PC-9 (cell line): ENCODE data around the gene ALPK3. TPM values are rescaled to one million over a fixed set of nuclear protein-coding genes. Genes with fewer than 3 reads are reported as not detected.

ENCODE experiments used
- BruUV-seq: library from RNA; stranded (reverse); fragments of 400-500 nt; replicated peaks from 2 replicates; lab custom pipeline; 2021; lab: Mats Ljungman, UMichigan
- CTCF ChIA-PET: fragments of 300-600 bp; sonication (Branson Sonifier 250); formaldehyde crosslinking; loops from one replicate; lab custom pipeline; 2022; ENCODE audit warnings: antibody characterized with exemption; lab: Charles Lee
- POLR2A ChIA-PET: fragments of 300-600 bp; sonication (Branson Sonifier 250); formaldehyde crosslinking; loops from one replicate; lab custom pipeline; 2022; ENCODE audit warnings: antibody characterized with exemption; ENCODE audit not compliant: unreplicated experiment; lab: Charles Lee
- DNase-seq, 2 experiments: peaks; one replicate each; pipeline versions ENCODE4 v3.0.0 to v3.0.0-alpha.2; 2015 to 2022; ENCODE audit warnings: mixed read lengths in 1 of 2
- H2AFZ ChIP-seq: fragments of 200-600 bp; sonication (generic); 2 replicates; pipeline ENCODE4 v1.8.1; 2017; ENCODE audit warnings: antibody characterized with exemption
- H3F3A ChIP-seq: fragments of 200-600 bp; sonication (generic); 2 replicates; pipeline ENCODE4 v1.8.1; 2017; ENCODE audit warnings: antibody characterized with exemption, mild to moderate bottlenecking, low read depth; ENCODE audit not compliant: insufficient read depth
- H3K27ac ChIP-seq: fragments of 200-600 bp; sonication (generic); 2 replicates; pipeline ENCODE4 v1.6.1; 2016; ENCODE audit warnings: mixed run types
- H3K27me3 ChIP-seq: fragments of 200-600 bp; sonication (generic); 2 replicates; pipeline ENCODE4 v1.6.1; 2016; ENCODE audit warnings: low read depth, mixed run types; ENCODE audit not compliant: insufficient read depth
- H3K36me3 ChIP-seq: fragments of 200-600 bp; sonication (generic); 2 replicates; pipeline ENCODE4 v1.6.1; 2016; ENCODE audit warnings: low read depth, mixed run types
- H3K4me1 ChIP-seq: fragments of 200-600 bp; sonication (generic); replicated peaks from 2 replicates; pipeline ENCODE4 v1.6.1; 2016; ENCODE audit warnings: mixed run types; ENCODE audit not compliant: insufficient read depth
- H3K4me2 ChIP-seq: fragments of 200-600 bp; sonication (generic); 2 replicates; pipeline ENCODE4 v1.6.1; 2017; ENCODE audit warnings: mixed run types
- H3K4me3 ChIP-seq: fragments of 200-600 bp; sonication (generic); 2 replicates; pipeline ENCODE4 v1.6.1; 2016; ENCODE audit warnings: mixed run types
- H3K79me2 ChIP-seq: fragments of 200-600 bp; sonication (generic); 2 replicates; pipeline ENCODE4 v1.6.1; 2017; ENCODE audit warnings: low read depth, mixed run types
- H3K9me2 ChIP-seq: fragments of 200-600 bp; sonication (generic); 2 replicates; pipeline ENCODE4 v1.8.1; 2017; ENCODE audit warnings: mild to moderate bottlenecking; ENCODE audit not compliant: insufficient read depth
- H3K9me3 ChIP-seq: fragments of 200-600 bp; sonication (generic); 2 replicates; pipeline ENCODE4 v1.8.1; 2016; ENCODE audit warnings: low read depth; ENCODE audit not compliant: insufficient read depth
- H4K20me1 ChIP-seq: fragments of 200-600 bp; sonication (generic); 2 replicates; pipeline ENCODE4 v1.8.1; 2017; ENCODE audit not compliant: insufficient read depth
- CTCF ChIP-seq: fragments of 200-600 bp; sonication (generic); conservative IDR thresholded peaks from 2 replicates; pipeline ENCODE4 v1.6.1; 2017; ENCODE audit warnings: mixed run types, antibody characterized with exemption, mild to moderate bottlenecking, moderate library complexity
- EZH2 ChIP-seq: fragments of 200-600 bp; sonication (generic); IDR thresholded peaks from 2 replicates; pipeline ENCODE4 v1.8.0; 2017; ENCODE audit warnings: antibody characterized with exemption, low read depth
- intact Hi-C: fragments of 100-400 bp; cut with micrococcal nuclease; formaldehyde crosslinking; loops from one replicate; pipeline ENCODE4 v1.10.0; 2022; ENCODE audit not compliant: unreplicated experiment
- total RNA-seq: library from RNA; stranded (reverse); gene quantifications from 2 replicates; pipeline ENCODE4 v1.2.3, GENCODE V29; 2021

ALPK3 gene
- total RNA-seq, 1 experiment from 2014 or later: 8.1 TPM

DNA sequence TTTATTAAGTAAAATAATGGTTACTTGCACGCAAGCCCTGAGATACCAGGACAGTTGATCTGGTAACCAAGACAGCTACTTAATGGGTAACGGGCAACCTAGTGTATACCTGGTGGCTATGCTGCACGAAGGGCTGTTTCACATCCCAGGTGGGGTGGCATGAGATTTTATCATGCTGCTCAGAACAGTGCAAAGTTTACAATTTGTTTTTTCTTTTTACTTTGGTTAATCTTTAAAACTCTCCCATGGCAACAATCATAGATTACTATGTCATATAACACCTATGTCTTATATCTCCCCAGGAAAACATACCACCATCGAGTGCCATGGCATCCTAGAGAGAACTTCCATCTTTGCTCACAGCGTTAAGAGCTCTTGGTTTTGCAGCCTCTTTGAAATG is 35.1 kb downstream of the ALPK3 start:
- ChIA-PET POLR2A (interaction anchor here (0.7 kb wide), 1 partner anchor 503 kb away, joined by 7 read pairs; no protein-coding TSS in a partner anchor), CTCF (no interaction called here)
- no peaks in the 10 kb centered on the region for H3K36me3 ChIP-seq
- H3K9me2 ChIP-seq: no peaks in the 10 kb centered on the region
- H2AFZ ChIP-seq: no peak overlapping the region
- intact Hi-C loops: no loop called here
- no peak overlapping the region for H3K4me2 ChIP-seq
- TF ChIP-seq CTCF (no peak), EZH2 (no peak)
- no peak overlapping the region for H3K4me3 ChIP-seq
- H3K4me1 ChIP-seq: peaks cover 3% of the 10 kb centered on the region
- H3K9me3 ChIP-seq: peaks cover 5% of the 10 kb centered on the region; the same call in 1 of the 2 replicates
- no peak for DNase-seq
- no peaks in the 10 kb centered on the region for H3K27me3 ChIP-seq
- BruUV-seq: no TSS peak
- no peaks in the 10 kb centered on the region for H4K20me1 ChIP-seq
- no peak overlapping the region for H3K27ac ChIP-seq
- no peaks in the 10 kb centered on the region for H3K79me2 ChIP-seq
- 0 out of 2 replicates have a peak, but pooled peaks cover 6% of the 10 kb centered on the region for H3F3A ChIP-seq

DNA sequence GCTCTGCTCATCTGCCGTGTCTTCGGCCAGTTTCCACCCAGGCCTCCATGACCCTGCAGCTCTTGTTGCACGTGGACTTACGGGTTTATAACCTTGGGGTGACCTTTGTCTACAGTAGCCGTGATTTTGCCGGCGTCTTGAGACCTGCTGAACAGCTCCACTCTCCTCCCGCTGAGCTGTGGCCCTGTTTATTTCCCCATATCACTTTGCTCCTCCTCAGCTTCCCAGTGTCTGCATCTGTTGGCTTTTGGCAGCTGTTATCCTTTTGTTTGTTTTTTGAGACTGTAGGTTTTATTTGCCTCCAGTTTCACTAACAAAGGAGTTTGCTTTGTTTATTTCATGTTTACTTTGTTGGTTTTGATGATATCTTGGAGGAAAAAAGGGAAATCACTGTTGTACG is 38.0 kb downstream of the ALPK3 start:
- Histone ChIP-seq H3K9me2 (no peaks in the 10 kb centered on the region), H3K79me2 (0 out of 2 replicates have a peak, but pooled peaks cover under 1% of the 10 kb centered on the region), H3K27ac (no peak overlapping the region), H3K4me3 (no peak overlapping the region), H4K20me1 (no peaks in the 10 kb centered on the region), H2AFZ (no peak overlapping the region), H3K4me1 (peaks cover 30% of the 10 kb centered on the region), H3K27me3 (no peaks in the 10 kb centered on the region), H3F3A (peaks cover 12% of the 10 kb centered on the region; the same call in 1 of the 2 replicates), H3K9me3 (no peaks in the 10 kb centered on the region), H3K4me2 (no peak overlapping the region), H3K36me3 (no peaks in the 10 kb centered on the region)
- intact Hi-C loops: no loop called here
- POLR2A ChIA-PET: no interaction called here
- BruUV-seq: no TSS peak
- TF ChIP-seq EZH2 (no peak), CTCF (no peak)
- CTCF ChIA-PET: no interaction called here
- DNase-seq: no peak

DNA sequence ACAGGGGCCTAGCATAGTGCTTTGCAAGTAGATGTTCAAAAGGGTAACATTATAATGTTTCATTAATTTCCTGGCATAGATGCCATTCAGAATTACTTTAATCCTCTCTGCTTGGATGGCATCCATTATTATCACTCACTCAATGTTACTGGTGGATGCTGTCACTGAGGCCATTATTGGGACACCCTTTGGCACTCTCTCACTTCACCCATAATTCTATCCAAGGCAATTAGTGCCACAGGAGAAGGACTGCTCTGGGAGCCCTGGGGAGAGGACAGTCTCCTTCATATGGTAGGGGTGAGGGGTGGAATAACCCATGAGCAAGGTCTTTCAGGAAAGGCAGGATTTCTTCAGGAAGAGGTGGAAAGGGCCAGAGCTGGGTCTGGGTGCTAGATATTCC is 38.6 kb downstream of the ALPK3 start:
- no peaks in the 10 kb centered on the region for H3K9me3 ChIP-seq
- POLR2A ChIA-PET: no interaction called here

More for the DNA sequence above, 38.6 kb downstream of the ALPK3 start:
- Histone ChIP-seq H3K79me2 (0 out of 2 replicates have a peak, but pooled peaks cover 7% of the 10 kb centered on the region), H3K4me3 (no peak overlapping the region), H3K27me3 (no peaks in the 10 kb centered on the region), H3K4me1 (peaks cover 36% of the 10 kb centered on the region), H3K27ac (no peak overlapping the region), H4K20me1 (no peaks in the 10 kb centered on the region), H3K9me2 (no peaks in the 10 kb centered on the region), H2AFZ (no peak overlapping the region), H3K4me2 (no peak overlapping the region), H3K36me3 (no peaks in the 10 kb centered on the region), H3F3A (peaks cover 15% of the 10 kb centered on the region; the same call in 1 of the 2 replicates)
- intact Hi-C loops: no loop called here
- TF ChIP-seq EZH2 (no peak), CTCF (no peak)
- CTCF ChIA-PET: no interaction called here
- no peak for DNase-seq
- no TSS peak for BruUV-seq
